ENCODE measurements around the gene SDF4. TPM values are rescaled to one million over a fixed set of nuclear protein-coding genes. Genes with fewer than 3 reads are reported as not detected.

The SDF4 gene
- total and polyA plus RNA-seq, 2 of the 4 experiments (the other 2 are of a cell fraction): 57.0 to 250 TPM

GRCh38 chr1:1208713-1209433 lies 22.9 kb downstream of the SDF4 start (continued):
- TF ChIP-seq, protein P1, sequence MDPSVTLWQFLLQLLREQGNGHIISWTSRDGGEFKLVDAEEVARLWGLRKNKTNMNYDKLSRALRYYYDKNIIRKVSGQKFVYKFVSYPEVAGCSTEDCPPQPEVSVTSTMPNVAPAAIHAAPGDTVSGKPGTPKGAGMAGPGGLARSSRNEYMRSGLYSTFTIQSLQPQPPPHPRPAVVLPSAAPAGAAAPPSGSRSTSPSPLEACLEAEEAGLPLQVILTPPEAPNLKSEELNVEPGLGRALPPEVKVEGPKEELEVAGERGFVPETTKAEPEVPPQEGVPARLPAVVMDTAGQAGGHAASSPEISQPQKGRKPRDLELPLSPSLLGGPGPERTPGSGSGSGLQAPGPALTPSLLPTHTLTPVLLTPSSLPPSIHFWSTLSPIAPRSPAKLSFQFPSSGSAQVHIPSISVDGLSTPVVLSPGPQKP (IDR thresholded peaks at IDR 0.05; ENCODE audit: borderline replicate concordance, low read depth, low read length): no peak
- TF ChIP-seq SMC3 (IDR thresholded peaks at IDR 0.05; ENCODE audit: low read depth, low read length) (no peak), RFX5 (IDR thresholded peaks at IDR 0.05; ENCODE audit: low read depth, low read length) (no peak), BHLHE40 (IDR thresholded peaks at IDR 0.05; ENCODE audit: low read depth, low read length) (no peak), MAZ (IDR thresholded peaks at IDR 0.05; ENCODE audit: borderline replicate concordance, low read depth, low read length) (no peak)

Data from IMR-90 (cell line).